Measurements from ENCODE around the gene GLYATL3. TPM values are rescaled to one million over a fixed set of nuclear protein-coding genes. Genes with fewer than 3 reads are reported as not detected.

GLYATL3 gene
- total RNA-seq, 4 donors from 2014 or later, result not detected

DNA sequence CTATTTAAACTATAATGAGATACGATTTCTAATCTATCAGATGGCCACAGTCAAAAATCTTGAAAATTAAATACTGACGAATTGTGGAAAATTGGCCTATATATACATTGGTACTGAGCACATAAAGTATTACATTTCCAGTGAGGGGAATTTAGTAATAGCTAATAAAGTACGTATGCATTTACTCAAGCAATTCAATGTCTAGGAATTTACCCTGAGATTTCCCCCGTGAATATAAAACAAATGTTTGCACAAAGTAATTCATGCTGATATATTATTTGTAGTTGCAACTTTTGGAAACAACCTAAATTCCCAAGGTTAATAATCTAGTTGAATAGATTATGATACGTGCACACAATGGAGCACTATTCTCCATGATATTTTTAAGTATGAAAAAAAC, 36.1 kb downstream of the GLYATL3 start:
- no peak overlapping the region for H3K27ac ChIP-seq
- no peaks in the 10 kb centered on the region for H3K27me3 ChIP-seq
- 62 to 77% methylated on average over 5 of the region's 5 CpGs for WGBS, 2 donors (ENCODE audit: low coverage in 1 of 2)
- H3K36me3 ChIP-seq, result no peaks in the 10 kb centered on the region
- TF ChIP-seq POLR2A (IDR thresholded peaks at IDR 0.05) (no peak), POLR2AphosphoS5 (IDR thresholded peaks at IDR 0.05) (no peak), EP300 (IDR thresholded peaks at IDR 0.05) (no peak)
- TF ChIP-seq, protein P1, sequence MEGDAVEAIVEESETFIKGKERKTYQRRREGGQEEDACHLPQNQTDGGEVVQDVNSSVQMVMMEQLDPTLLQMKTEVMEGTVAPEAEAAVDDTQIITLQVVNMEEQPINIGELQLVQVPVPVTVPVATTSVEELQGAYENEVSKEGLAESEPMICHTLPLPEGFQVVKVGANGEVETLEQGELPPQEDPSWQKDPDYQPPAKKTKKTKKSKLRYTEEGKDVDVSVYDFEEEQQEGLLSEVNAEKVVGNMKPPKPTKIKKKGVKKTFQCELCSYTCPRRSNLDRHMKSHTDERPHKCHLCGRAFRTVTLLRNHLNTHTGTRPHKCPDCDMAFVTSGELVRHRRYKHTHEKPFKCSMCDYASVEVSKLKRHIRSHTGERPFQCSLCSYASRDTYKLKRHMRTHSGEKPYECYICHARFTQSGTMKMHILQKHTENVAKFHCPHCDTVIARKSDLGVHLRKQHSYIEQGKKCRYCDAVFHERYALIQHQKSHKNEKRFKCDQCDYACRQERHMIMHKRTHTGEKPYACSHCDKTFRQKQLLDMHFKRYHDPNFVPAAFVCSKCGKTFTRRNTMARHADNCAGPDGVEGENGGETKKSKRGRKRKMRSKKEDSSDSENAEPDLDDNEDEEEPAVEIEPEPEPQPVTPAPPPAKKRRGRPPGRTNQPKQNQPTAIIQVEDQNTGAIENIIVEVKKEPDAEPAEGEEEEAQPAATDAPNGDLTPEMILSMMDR (IDR thresholded peaks at IDR 0.05), result no peak
- no peak for ATAC-seq
- no peak overlapping the region for H3K4me3 ChIP-seq
- H3K9me3 ChIP-seq, result no peaks in the 10 kb centered on the region
- no peaks in the 10 kb centered on the region for H3K4me1 ChIP-seq

GRCh38 chr6:49539102-49539501, 39.4 kb downstream of the GLYATL3 start:
- Histone ChIP-seq H3K9me3 (no peaks in the 10 kb centered on the region), H3K27ac (no peak overlapping the region), H3K36me3 (no peaks in the 10 kb centered on the region), H3K4me3 (no peak overlapping the region), H3K27me3 (no peaks in the 10 kb centered on the region), H3K4me1 (no peaks in the 10 kb centered on the region)
- no peak for ATAC-seq
- 92 to 100% methylated on average over 1 to 3 of the region's 3 CpGs for WGBS, 2 donors (ENCODE audit: low coverage in 1 of 2)
- TF ChIP-seq EP300 (IDR thresholded peaks at IDR 0.05), result no peak
- TF ChIP-seq POLR2A (IDR thresholded peaks at IDR 0.05), result no peak
- TF ChIP-seq, protein P1 (IDR thresholded peaks at IDR 0.05), result no peak
- no peak for TF ChIP-seq POLR2AphosphoS5 (IDR thresholded peaks at IDR 0.05)

GRCh38 chr6:49540614-49541013, 40.9 kb downstream of the GLYATL3 start:
- no peaks in the 10 kb centered on the region for H3K27me3 ChIP-seq
- H3K27ac ChIP-seq, result no peak overlapping the region
- H3K4me3 ChIP-seq, result no peak overlapping the region
- no peaks in the 10 kb centered on the region for H3K4me1 ChIP-seq
- TF ChIP-seq POLR2A (IDR thresholded peaks at IDR 0.05), result no peak
- TF ChIP-seq EP300 (IDR thresholded peaks at IDR 0.05), result no peak
- TF ChIP-seq, protein P1 (IDR thresholded peaks at IDR 0.05), result no peak
- no peak for TF ChIP-seq POLR2AphosphoS5 (IDR thresholded peaks at IDR 0.05)
- H3K9me3 ChIP-seq, result no peaks in the 10 kb centered on the region
- ATAC-seq, result no peak
- H3K36me3 ChIP-seq, result no peaks in the 10 kb centered on the region

DNA sequence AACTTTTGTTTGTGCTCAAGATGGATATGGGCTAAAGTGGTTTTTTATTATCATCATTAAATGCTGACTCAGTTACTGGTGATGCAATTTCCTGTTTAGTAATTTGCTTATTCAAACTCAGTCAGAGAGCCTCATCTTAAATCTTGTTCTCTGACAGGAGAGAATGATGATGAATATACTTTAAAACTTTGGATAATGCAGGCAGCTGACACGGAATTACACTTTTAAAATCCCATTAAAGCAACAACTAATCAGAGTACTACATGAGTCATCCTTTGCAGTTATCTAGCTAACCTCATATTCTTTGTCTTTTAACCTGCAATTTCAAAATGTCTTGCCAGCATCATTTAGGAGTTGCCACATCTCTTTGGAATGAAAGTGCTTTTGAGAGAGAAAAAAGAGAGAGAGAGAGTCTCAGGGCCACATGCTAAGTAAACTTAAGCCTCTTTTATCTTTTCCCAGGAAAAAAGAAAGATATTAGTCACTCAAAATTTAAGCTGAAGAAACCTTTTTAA, 41.5 kb downstream of the GLYATL3 start:
- TF ChIP-seq POLR2AphosphoS5 (IDR thresholded peaks at IDR 0.05) (no peak), EP300 (IDR thresholded peaks at IDR 0.05) (no peak), POLR2A (IDR thresholded peaks at IDR 0.05) (no peak)
- TF ChIP-seq, protein P1 (IDR thresholded peaks at IDR 0.05), result no peak
- WGBS, 2 donors (ENCODE audit: low coverage in 1 of 2), result 18 to 21% methylated on average over 1 of the region's 1 CpG
- no peaks in the 10 kb centered on the region for H3K4me1 ChIP-seq

DNA sequence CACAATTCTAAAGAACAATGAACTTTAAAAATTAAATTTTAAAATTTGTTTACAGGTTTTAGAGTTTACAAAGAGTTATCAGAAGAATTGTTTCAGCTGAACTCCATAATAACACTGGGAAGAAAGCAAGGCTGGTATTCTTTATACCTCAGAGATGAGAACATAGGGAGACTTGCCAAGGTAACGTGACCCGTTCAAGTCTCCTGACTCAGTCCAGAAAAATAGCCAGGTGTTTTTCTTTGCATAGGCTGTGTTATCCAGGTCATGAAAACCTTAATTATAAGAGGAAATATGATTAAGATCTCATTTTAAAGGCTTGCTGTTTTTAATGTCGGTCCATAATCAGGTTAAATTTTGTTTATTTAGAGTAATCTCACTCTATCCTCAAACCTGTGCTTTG, 42.2 kb downstream of the GLYATL3 start:
- TF ChIP-seq, protein P1 (IDR thresholded peaks at IDR 0.05), result no peak
- TF ChIP-seq POLR2AphosphoS5 (IDR thresholded peaks at IDR 0.05) (no peak), POLR2A (IDR thresholded peaks at IDR 0.05) (no peak)
- 56 to 63% methylated on average over 2 to 3 of the region's 3 CpGs for WGBS, 2 donors (ENCODE audit: low coverage in 1 of 2)

More for the DNA sequence above, 41.5 kb downstream of the GLYATL3 start:
- no peaks in the 10 kb centered on the region for H3K36me3 ChIP-seq
- no peak for ATAC-seq
- H3K9me3 ChIP-seq, result no peaks in the 10 kb centered on the region
- no peak overlapping the region for H3K27ac ChIP-seq
- H3K27me3 ChIP-seq, result no peaks in the 10 kb centered on the region
- no peak overlapping the region for H3K4me3 ChIP-seq

More for the DNA sequence above, 42.2 kb downstream of the GLYATL3 start:
- Histone ChIP-seq H3K4me1 (no peaks in the 10 kb centered on the region), H3K9me3 (no peaks in the 10 kb centered on the region), H3K36me3 (no peaks in the 10 kb centered on the region), H3K27me3 (no peaks in the 10 kb centered on the region), H3K4me3 (no peak overlapping the region), H3K27ac (no peak overlapping the region)
- no peak for ATAC-seq
